GM12801 (cell line): ENCODE results near the gene HMG20B.

Source experiments
- CTCF ChIP-seq: IDR thresholded peaks from one replicate; pipeline ENCODE4 v1.5.1; 2011; ENCODE audit warnings: control low read depth; ENCODE audit not compliant: insufficient read length; ENCODE audit errors: extremely low read depth

HMG20B gene

GRCh38 chr19:3538965-3539755, 33.6 kb upstream of the HMG20B start, which contains the start of gene TEKTIP1:
Gene TEKTIP1 (plus strand): TSS chr19:3539174. CDS start chr19:3539178, 4 bp downstream.
- TF ChIP-seq CTCF: no peak

DNA sequence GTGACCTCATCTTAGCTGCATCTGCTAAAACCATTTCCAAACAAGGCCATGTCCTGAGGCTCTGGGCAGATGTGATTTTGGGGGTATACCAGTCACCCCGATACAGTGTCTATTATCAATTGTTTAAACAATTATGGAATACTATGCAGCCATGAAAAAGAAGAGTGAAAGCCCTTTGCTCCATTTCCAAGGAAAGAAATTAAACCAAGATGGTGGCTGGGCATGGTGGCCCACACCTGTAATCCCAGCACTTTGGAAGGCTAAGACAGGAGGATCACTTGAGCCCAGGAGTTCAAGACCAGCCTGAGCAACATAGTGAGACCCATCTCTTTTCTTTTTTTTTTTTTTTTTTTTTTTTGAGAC, 33.0 kb upstream of the HMG20B start:
- no peak for TF ChIP-seq CTCF

DNA sequence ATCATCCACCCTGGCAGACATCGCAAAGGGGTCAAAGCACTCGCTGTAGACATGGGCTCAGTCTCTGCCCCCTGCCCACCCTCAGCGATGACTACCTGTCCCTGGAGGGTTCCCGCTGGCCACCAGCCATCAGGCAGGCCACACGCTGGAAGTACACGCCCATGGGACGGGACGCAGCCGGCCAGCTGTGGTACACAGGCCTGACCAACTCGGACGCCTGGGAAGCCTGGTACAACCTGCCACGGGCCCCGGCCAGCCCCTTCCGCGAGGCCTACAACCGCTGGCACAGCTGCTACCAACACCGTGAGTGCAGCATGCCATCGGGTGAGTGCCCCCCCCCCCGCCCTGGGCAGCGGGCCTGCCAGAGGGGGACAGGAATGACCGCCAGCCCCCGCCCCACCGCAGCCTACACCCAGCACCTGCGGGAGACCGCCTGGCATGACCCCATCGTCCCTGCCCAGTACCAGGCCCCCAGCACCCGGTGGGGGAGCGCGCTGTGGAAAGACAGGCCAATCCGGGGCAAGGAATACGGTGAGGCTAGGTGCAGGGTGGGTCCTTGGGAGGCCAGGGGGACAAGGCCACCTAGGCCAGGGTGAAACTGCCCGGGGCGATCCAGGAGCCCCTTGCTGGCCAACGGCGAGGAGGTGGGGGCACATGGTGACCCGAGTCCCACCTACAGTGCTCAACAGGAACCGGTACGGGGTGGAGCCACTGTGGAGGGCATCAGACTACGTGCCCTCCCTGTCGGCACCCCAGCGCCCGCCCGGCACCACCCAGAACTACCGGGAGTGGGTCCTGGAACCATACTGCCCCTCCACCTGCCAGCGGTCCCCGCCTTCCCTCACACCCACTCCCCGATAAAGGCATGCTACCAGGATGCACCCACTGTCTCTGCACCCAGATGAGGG, 29.3 kb upstream of the HMG20B start:
- no peak for TF ChIP-seq CTCF

DNA sequence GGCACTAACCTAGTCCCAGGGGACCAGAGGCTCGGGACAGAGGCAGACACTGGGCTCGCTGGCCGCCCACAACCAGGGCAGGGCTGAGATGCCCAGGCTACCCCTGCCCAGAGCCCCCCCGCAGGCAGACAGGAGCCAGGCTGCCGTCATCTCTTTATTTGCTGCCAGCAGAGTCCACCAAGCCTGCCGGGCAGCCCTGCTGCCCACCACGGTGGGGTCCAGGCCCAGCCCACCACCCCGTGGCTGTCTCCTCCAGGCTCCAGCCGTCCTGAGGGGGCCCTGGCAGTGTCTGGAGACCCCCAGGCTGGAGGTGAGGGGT, 28.7 kb upstream of the HMG20B start:
- no peak for TF ChIP-seq CTCF

GRCh38 chr19:3544742-3545668, 27.7 kb upstream of the HMG20B start:
- TF ChIP-seq CTCF: no peak

DNA sequence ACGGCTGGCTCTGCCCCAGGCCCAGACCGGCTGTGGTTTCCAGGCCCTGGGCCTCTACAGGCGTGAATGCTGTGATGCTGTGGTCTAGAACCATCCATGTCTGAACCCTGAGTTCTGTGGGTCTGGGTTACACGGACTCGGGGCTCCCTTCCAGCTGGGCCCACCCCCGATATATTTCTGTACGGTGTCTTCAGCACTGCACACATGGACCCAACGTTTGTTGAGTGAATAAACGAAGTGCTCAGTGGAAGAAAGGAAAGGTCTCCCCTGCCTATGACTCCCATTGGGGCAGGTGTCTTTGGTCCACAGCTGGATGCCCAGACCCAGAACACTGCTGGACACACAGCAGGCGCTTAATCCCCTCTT, 27.1 kb upstream of the HMG20B start:
- TF ChIP-seq CTCF: no peak

- TF ChIP-seq CTCF: no peak
These were observed 26.6 kb upstream of the HMG20B start for GRCh38 chr19:3546119-3546518.
